GM12892 (cell line): ENCODE measurements around the gene TSFM.
"Not testable (repeated sequence)": the region's sequence is repeated elsewhere in the genome, so short reads cannot be mapped to it uniquely, and the experiment has no call there.

Experiments
- POLR2A ChIP-seq: IDR thresholded peaks from 2 replicates; pipeline ENCODE4 v1.6.1; 2011; ENCODE audit warnings: low read depth, low read length, control low read depth
- POLR2AphosphoS5 ChIP-seq: IDR thresholded peaks from 2 replicates; pipeline ENCODE4 v1.6.1; 2011; ENCODE audit warnings: low read depth, low read length, control low read depth
- TAF1 ChIP-seq: IDR thresholded peaks from 2 replicates; pipeline ENCODE4 v1.6.1; 2011; ENCODE audit warnings: low read depth, mild to moderate bottlenecking, control low read depth, low read length, borderline replicate concordance

DNA sequence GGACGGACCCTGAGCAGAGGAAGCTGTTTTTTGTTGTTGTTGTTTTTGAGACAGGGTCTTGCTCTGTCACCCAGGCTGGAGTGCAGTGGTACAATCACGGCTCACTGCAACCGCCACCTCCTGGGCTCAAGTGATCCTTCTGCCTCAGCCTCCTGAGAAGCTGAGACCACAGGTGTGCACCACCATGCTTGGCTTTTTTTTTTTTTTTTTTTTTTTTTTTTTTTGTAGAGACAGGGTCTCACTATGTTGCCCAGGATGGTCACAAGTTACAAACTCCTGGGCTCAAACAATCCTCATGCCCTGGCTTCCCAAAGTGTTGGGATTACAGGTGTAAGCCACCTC is 35.4 kb downstream of the TSFM start:
- TF ChIP-seq POLR2A, TAF1, POLR2AphosphoS5: not testable (repeated sequence)
